Ishikawa (cell line): Measurements from ENCODE around the gene TMEM269.

ENCODE experiments used
- EP300 ChIP-seq: IDR thresholded peaks from 2 replicates; pipeline ENCODE4 v1.6.1; 2012; ENCODE audit warnings: borderline replicate concordance
- TCF12 ChIP-seq: IDR thresholded peaks from 2 replicates; pipeline ENCODE4 v1.6.1; 2012; ENCODE audit warnings: low read depth
- YY1 ChIP-seq: IDR thresholded peaks from 2 replicates; pipeline ENCODE4 v1.6.1; 2012; ENCODE audit warnings: low read depth
- TF ChIP-seq, protein P1 (sequence below): IDR thresholded peaks from 2 replicates; pipeline ENCODE4 v1.6.1; 2012
- TF ChIP-seq, protein P2 (sequence below): IDR thresholded peaks from 2 replicates; pipeline ENCODE4 v1.6.1; 2012

DNA sequence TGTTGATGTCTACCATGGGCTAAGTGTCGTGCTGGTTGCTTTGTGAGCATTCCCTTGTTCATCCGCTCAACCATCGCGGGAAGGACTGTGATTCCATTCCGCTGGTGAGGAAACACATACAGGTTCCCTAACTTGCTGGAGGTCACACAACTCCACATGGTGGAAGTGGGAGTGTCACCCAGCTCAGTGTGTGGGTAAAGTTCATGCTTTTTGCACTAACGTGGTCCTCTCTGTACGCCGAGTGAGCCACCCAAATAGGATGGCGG lies 40.7 kb upstream of the TMEM269 start:
- TF ChIP-seq, protein P1, sequence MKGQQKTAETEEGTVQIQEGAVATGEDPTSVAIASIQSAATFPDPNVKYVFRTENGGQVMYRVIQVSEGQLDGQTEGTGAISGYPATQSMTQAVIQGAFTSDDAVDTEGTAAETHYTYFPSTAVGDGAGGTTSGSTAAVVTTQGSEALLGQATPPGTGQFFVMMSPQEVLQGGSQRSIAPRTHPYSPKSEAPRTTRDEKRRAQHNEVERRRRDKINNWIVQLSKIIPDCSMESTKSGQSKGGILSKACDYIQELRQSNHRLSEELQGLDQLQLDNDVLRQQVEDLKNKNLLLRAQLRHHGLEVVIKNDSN = no peak
- TF ChIP-seq, protein P2, sequence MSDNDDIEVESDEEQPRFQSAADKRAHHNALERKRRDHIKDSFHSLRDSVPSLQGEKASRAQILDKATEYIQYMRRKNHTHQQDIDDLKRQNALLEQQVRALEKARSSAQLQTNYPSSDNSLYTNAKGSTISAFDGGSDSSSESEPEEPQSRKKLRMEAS = no peak
- no peak for TF ChIP-seq EP300
- TF ChIP-seq YY1 = no peak
- no peak for TF ChIP-seq TCF12
